ENCODE results near the gene MLF2.

DNA sequence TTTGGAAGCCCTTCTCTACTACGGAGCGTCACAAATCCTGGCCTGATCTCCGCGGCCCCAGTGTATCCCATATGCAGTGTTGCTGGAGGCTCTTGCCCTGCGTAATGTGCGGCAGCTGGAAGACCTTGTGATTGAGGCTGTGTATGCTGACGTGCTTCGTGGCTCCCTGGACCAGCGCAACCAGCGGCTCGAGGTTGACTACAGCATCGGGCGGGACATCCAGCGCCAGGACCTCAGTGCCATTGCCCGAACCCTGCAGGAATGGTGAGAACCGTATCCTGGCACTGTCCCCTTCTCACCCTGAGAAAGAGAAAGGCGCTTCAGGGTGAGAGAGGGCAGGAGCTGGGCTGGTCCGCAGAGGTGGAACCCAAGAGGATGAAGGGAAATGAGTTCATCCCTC, 23.8 kb downstream of the MLF2 start:
- no peak for TF ChIP-seq ARNTL (CRISPR knock-in tag; IDR thresholded peaks at IDR 0.05; ENCODE audit: borderline replicate concordance, low read depth)
- TF ChIP-seq ISL1 (CRISPR knock-in tag; IDR thresholded peaks at IDR 0.05): no peak
- TF ChIP-seq OSR1 (CRISPR knock-in tag; IDR thresholded peaks at IDR 0.05): no peak
- TF ChIP-seq PATZ1 (CRISPR knock-in tag; IDR thresholded peaks at IDR 0.05; ENCODE audit: borderline replicate concordance): no peak
- TF ChIP-seq ZFP3 (CRISPR knock-in tag; IDR thresholded peaks at IDR 0.05): no peak
- no peak for TF ChIP-seq POU6F1 (CRISPR knock-in tag; IDR thresholded peaks at IDR 0.05; ENCODE audit: borderline replicate concordance, low read depth)
